MM.1S (cell line): ENCODE data around the gene PPEF1.

Experiments
- DNase-seq: peaks from one replicate; pipeline ENCODE4 v3.0.0-alpha.2; 2015
- H2AFZ ChIP-seq: fragments of 300-600 bp; sonication (generic); 2 replicates; pipeline ENCODE4 v1.6.0; 2016; ENCODE audit warnings: antibody characterized with exemption, low read length
- H3F3A ChIP-seq: fragments of 300-600 bp; sonication (generic); 2 replicates; pipeline ENCODE4 v1.6.1; 2016; ENCODE audit warnings: mild to moderate bottlenecking, antibody characterized with exemption, low read length, moderate library complexity, mixed read lengths; ENCODE audit not compliant: insufficient read depth
- H3K27ac ChIP-seq: fragments of 300-600 bp; sonication (generic); 2 replicates; pipeline ENCODE4 v1.5.1; 2016; ENCODE audit warnings: mild to moderate bottlenecking, low read length
- H3K27me3 ChIP-seq: fragments of 300-600 bp; sonication (generic); replicated peaks from 2 replicates; pipeline ENCODE4 v1.6.0; 2016; ENCODE audit warnings: low read length; ENCODE audit not compliant: insufficient read depth
- H3K36me3 ChIP-seq: fragments of 300-600 bp; sonication (generic); replicated peaks from 2 replicates; pipeline ENCODE4 v1.6.1; 2016; ENCODE audit warnings: mild to moderate bottlenecking, low read length, mixed read lengths; ENCODE audit not compliant: insufficient read depth
- H3K4me1 ChIP-seq: fragments of 300-600 bp; sonication (generic); 2 replicates; pipeline ENCODE4 v1.6.1; 2016; ENCODE audit warnings: low read length, mixed read lengths
- H3K4me2 ChIP-seq: fragments of 300-600 bp; sonication (generic); 2 replicates; pipeline ENCODE4 v1.6.0; 2016; ENCODE audit warnings: low read depth, low read length
- H3K4me3 ChIP-seq: fragments of 300-600 bp; sonication (generic); 2 replicates; pipeline ENCODE4 v1.5.1; 2016; ENCODE audit warnings: low read length, mixed read lengths
- H3K79me2 ChIP-seq: fragments of 300-600 bp; sonication (generic); 2 replicates; pipeline ENCODE4 v1.6.1; 2016; ENCODE audit warnings: mixed run types, low read length, mixed read lengths
- H3K9ac ChIP-seq: fragments of 300-600 bp; sonication (generic); 2 replicates; pipeline ENCODE4 v1.6.1; 2016; ENCODE audit warnings: low read length, mixed read lengths
- H3K9me2 ChIP-seq: fragments of 300-600 bp; sonication (generic); replicated peaks from 2 replicates; pipeline ENCODE4 v1.6.1; 2016; ENCODE audit warnings: mild to moderate bottlenecking, low read length, mixed read lengths; ENCODE audit not compliant: insufficient read depth
- H3K9me3 ChIP-seq: fragments of 300-600 bp; sonication (generic); replicated peaks from 2 replicates; pipeline ENCODE4 v1.6.1; 2016; ENCODE audit warnings: mild to moderate bottlenecking, low read length, mixed read lengths; ENCODE audit not compliant: insufficient read depth
- H4K20me1 ChIP-seq: fragments of 300-600 bp; sonication (generic); 2 replicates; pipeline ENCODE4 v1.6.1; 2016; ENCODE audit warnings: mild to moderate bottlenecking, low read length, moderate library complexity, mixed read lengths; ENCODE audit not compliant: insufficient read depth
- EZH2 ChIP-seq: fragments of 300-600 bp; sonication (generic); optimal IDR thresholded peaks from 2 replicates; pipeline ENCODE3; 2017; ENCODE audit warnings: low read depth, mild to moderate bottlenecking, antibody characterized with exemption, low read length, mixed read lengths
- EZH2phosphoT487 ChIP-seq: fragments of 300-600 bp; sonication (generic); IDR thresholded peaks from 2 replicates; pipeline ENCODE4 v1.6.1; 2018; ENCODE audit warnings: antibody characterized with exemption, low read length
- TF ChIP-seq, protein P1 (sequence below): fragments of 300-600 bp; sonication (generic); IDR thresholded peaks from 2 replicates; pipeline ENCODE4 v1.5.1; 2016; ENCODE audit warnings: antibody characterized with exemption, low read length, mixed read lengths

PPEF1 gene

DNA sequence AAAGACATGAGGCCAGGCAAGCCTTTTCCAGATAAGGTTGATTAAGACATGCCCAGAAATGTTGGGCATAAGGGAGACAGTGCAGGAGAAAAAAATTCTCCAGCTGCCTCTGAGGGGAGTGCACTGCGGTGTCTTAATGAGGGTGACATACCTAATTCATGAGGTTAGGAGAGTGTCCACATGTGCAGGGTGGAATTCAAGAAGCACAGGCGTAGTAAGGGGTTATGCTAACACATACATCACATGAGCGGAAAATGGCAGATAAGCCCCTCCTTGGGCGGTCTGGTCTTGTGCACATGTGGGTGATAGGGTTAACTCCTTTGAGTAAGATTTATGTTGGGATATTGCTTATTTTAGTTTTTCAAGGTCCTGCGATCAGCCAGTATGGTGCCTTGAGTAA, 154.1 kb downstream of the PPEF1 start:
- Histone ChIP-seq H3K27me3 (no peaks in the 10 kb centered on the region), H3K4me1 (0 out of 2 replicates have a peak, but pooled peaks cover 2% of the 10 kb centered on the region), H2AFZ (no peak overlapping the region), H4K20me1 (no peaks in the 10 kb centered on the region), H3F3A (no peaks in the 10 kb centered on the region), H3K4me3 (no peak overlapping the region), H3K79me2 (no peaks in the 10 kb centered on the region), H3K27ac (no peak overlapping the region), H3K4me2 (no peak overlapping the region), H3K36me3 (no peaks in the 10 kb centered on the region), H3K9me3 (no peaks in the 10 kb centered on the region), H3K9ac (no peak overlapping the region), H3K9me2 (no peaks in the 10 kb centered on the region)
- DNase-seq, result no peak
- TF ChIP-seq EZH2, result no peak

- H3K36me3 ChIP-seq, result no peaks in the 10 kb centered on the region
- no peak overlapping the region for H3K27ac ChIP-seq
- no peaks in the 10 kb centered on the region for H3K9me2 ChIP-seq
- no peak for DNase-seq
- no peaks in the 10 kb centered on the region for H3F3A ChIP-seq
- H2AFZ ChIP-seq, result no peak overlapping the region
- no peak overlapping the region for H3K4me2 ChIP-seq
- H3K4me1 ChIP-seq, result no peaks in the 10 kb centered on the region
- H3K9me3 ChIP-seq, result no peaks in the 10 kb centered on the region
- H3K9ac ChIP-seq, result no peak overlapping the region
- no peaks in the 10 kb centered on the region for H4K20me1 ChIP-seq
- H3K27me3 ChIP-seq, result no peaks in the 10 kb centered on the region
- H3K4me3 ChIP-seq, result no peak overlapping the region
- no peaks in the 10 kb centered on the region for H3K79me2 ChIP-seq
- TF ChIP-seq EZH2phosphoT487 (no peak), EZH2 (no peak)
- TF ChIP-seq, protein P1, sequence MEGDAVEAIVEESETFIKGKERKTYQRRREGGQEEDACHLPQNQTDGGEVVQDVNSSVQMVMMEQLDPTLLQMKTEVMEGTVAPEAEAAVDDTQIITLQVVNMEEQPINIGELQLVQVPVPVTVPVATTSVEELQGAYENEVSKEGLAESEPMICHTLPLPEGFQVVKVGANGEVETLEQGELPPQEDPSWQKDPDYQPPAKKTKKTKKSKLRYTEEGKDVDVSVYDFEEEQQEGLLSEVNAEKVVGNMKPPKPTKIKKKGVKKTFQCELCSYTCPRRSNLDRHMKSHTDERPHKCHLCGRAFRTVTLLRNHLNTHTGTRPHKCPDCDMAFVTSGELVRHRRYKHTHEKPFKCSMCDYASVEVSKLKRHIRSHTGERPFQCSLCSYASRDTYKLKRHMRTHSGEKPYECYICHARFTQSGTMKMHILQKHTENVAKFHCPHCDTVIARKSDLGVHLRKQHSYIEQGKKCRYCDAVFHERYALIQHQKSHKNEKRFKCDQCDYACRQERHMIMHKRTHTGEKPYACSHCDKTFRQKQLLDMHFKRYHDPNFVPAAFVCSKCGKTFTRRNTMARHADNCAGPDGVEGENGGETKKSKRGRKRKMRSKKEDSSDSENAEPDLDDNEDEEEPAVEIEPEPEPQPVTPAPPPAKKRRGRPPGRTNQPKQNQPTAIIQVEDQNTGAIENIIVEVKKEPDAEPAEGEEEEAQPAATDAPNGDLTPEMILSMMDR, result no peak
Observed at GRCh38 chrX:18864390-18864920, 157.0 kb downstream of the PPEF1 start.

DNA sequence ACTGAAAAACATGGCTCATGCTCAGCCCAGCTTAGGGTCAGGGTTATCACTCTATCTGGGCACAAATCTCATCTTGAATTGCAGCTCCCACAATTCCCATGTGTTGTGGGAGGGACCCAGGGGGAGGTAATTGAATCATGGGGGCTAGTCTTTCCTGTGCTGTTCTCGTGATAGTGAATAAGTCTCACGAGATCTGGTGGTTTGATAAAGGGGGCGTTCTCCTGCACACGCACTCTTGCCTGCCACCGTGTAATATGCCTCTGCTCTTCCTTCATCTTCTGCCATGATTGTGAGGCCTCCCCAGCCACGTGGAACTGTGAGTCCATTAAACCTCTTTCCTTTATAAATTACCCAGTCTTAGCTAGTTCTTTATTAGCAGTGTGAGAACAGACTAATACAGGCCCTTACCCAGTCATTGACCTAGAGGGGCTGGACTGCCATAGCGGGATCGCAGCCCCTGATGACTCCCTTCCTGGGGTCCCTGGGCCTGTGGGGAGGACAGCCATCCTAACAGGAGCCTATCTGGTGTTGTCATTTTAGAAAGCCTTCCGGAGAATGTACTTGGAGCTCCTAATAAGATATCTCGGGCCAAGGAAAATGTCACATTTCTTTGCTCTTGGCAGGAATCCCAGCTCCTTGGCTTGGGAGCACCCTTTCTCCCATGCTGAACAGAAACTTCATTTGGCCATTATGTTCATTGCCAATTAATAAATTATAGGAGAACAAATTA, 163.9 kb downstream of the PPEF1 start:
- Histone ChIP-seq H3K4me1 (no peaks in the 10 kb centered on the region), H4K20me1 (no peaks in the 10 kb centered on the region), H3F3A (no peaks in the 10 kb centered on the region), H3K27me3 (no peaks in the 10 kb centered on the region), H3K79me2 (no peaks in the 10 kb centered on the region), H3K9me3 (no peaks in the 10 kb centered on the region), H3K27ac (no peak overlapping the region), H3K4me3 (no peak overlapping the region), H3K9me2 (no peaks in the 10 kb centered on the region), H3K36me3 (no peaks in the 10 kb centered on the region), H3K9ac (no peak overlapping the region), H2AFZ (no peak overlapping the region), H3K4me2 (no peak overlapping the region)
- DNase-seq, result no peak
- TF ChIP-seq, protein P1, result no peak
- TF ChIP-seq EZH2phosphoT487 (no peak), EZH2 (no peak)

GRCh38 chrX:18871970-18872369, 164.5 kb downstream of the PPEF1 start:
- no peaks in the 10 kb centered on the region for H3K9me3 ChIP-seq
- no peaks in the 10 kb centered on the region for H3K27me3 ChIP-seq
- H2AFZ ChIP-seq, result no peak overlapping the region

More at GRCh38 chrX:18871970-18872369, 164.5 kb downstream of the PPEF1 start:
- Histone ChIP-seq H3K4me2 (no peak overlapping the region), H3K36me3 (no peaks in the 10 kb centered on the region), H4K20me1 (no peaks in the 10 kb centered on the region), H3K9ac (no peak overlapping the region), H3K9me2 (no peaks in the 10 kb centered on the region), H3K4me3 (no peak overlapping the region), H3K27ac (no peak overlapping the region), H3K79me2 (no peaks in the 10 kb centered on the region), H3K4me1 (no peaks in the 10 kb centered on the region), H3F3A (no peaks in the 10 kb centered on the region)
- DNase-seq, result no peak
- TF ChIP-seq EZH2phosphoT487, result no peak
- TF ChIP-seq EZH2, result no peak
- TF ChIP-seq, protein P1, result no peak
